Caco-2 (cell line): ENCODE results near the gene RUVBL1. TPM values are rescaled to one million over a fixed set of nuclear protein-coding genes. Genes with fewer than 3 reads are reported as not detected.

Experiments used
- BruUV-seq: library from RNA; stranded (reverse); fragments of 400-500 nt; replicated peaks from 2 replicates; lab custom pipeline; 2021; lab: Mats Ljungman, UMichigan
- CTCF ChIA-PET: fragments of 300-600 bp; sonication (Branson Sonifier 250); formaldehyde crosslinking; loops from one replicate; lab custom pipeline; 2022; ENCODE audit warnings: antibody characterized with exemption; lab: Charles Lee
- POLR2A ChIA-PET: fragments of 300-600 bp; sonication (Branson Sonifier 250); formaldehyde crosslinking; loops from one replicate; lab custom pipeline; 2022; ENCODE audit warnings: antibody characterized with exemption; lab: Charles Lee
- DNase-seq, 2 experiments: peaks; one replicate each; pipeline versions ENCODE4 v3.0.0 to v3.0.0-alpha.2; 2020 to 2022
- H3K27me3 ChIP-seq: replicated peaks from 2 replicates; pipeline ENCODE4 v1.6.0; 2011; ENCODE audit warnings: low read length; ENCODE audit not compliant: control insufficient read depth, insufficient read depth
- H3K36me3 ChIP-seq: 2 replicates; pipeline ENCODE4 v1.5.1; 2011; ENCODE audit warnings: low read length; ENCODE audit not compliant: control insufficient read depth, insufficient read depth
- H3K4me1 ChIP-seq: fragments of 250-450 bp; sonication (Bioruptor Pico); 2 replicates; pipeline ENCODE4 v1.5.1; 2020; ENCODE audit warnings: mild to moderate bottlenecking
- H3K4me3 ChIP-seq: 2 replicates; pipeline ENCODE4 v1.5.1; 2011; ENCODE audit warnings: low read depth, mild to moderate bottlenecking, control low read depth, low read length
- H3K9me3 ChIP-seq: fragments of 250-450 bp; sonication (Bioruptor Pico); 2 replicates; pipeline ENCODE4 v1.5.1; 2020; ENCODE audit warnings: mild to moderate bottlenecking, moderate library complexity
- H3K27ac Mint-ChIP-seq: one replicate; pipeline ENCODE4 v1.8.0; 2022; ENCODE audit warnings: mixed read lengths; ENCODE audit not compliant: unreplicated experiment
- H3K27me3 Mint-ChIP-seq: one replicate; pipeline ENCODE4 v1.8.0; 2022; ENCODE audit warnings: mixed read lengths; ENCODE audit not compliant: insufficient read depth, unreplicated experiment
- H3K36me3 Mint-ChIP-seq: one replicate; pipeline ENCODE4 v1.8.0; 2022; ENCODE audit warnings: mild to moderate bottlenecking, mixed read lengths; ENCODE audit not compliant: insufficient read depth, unreplicated experiment
- H3K4me1 Mint-ChIP-seq: one replicate; pipeline ENCODE4 v1.8.0; 2022; ENCODE audit warnings: low read depth, mixed read lengths; ENCODE audit not compliant: unreplicated experiment
- H3K4me3 Mint-ChIP-seq: one replicate; pipeline ENCODE4 v1.8.0; 2022; ENCODE audit warnings: mild to moderate bottlenecking, moderate library complexity, mixed read lengths; ENCODE audit not compliant: unreplicated experiment
- H3K9me3 Mint-ChIP-seq: one replicate; pipeline ENCODE4 v1.8.0; 2022; ENCODE audit warnings: mixed read lengths; ENCODE audit not compliant: unreplicated experiment
- intact Hi-C: fragments of 100-400 bp; cut with micrococcal nuclease; formaldehyde crosslinking; loops from one replicate; pipeline ENCODE4 v1.10.0; 2022; ENCODE audit not compliant: unreplicated experiment
- total RNA-seq: library from RNA; stranded (reverse); gene quantifications from 2 replicates; pipeline ENCODE4 v1.2.3, GENCODE V29; 2022
- TF ChIP-seq, protein P1 (sequence below), 2 experiments: fragments of 200-600 bp in 1 of 2; IDR thresholded peaks; 1 replicate in 1 of 2; 2 replicates in 1 of 2; pipeline versions ENCODE4 v1.5.1 to v1.8.0; 2011 to 2022; ENCODE audit warnings: antibody characterized with exemption in 1 of 2, control low read depth in 1 of 2, inconsistent platforms in 1 of 2, low read depth in 1 of 2, low read length in 1 of 2, mild to moderate bottlenecking in 1 of 2, moderate library complexity in 1 of 2; ENCODE audit not compliant: insufficient read depth in 1 of 2, severe bottlenecking in 1 of 2, unreplicated experiment in 1 of 2

The RUVBL1 gene
- total RNA-seq, 1 experiment from 2014 or later = 56.4 TPM

DNA sequence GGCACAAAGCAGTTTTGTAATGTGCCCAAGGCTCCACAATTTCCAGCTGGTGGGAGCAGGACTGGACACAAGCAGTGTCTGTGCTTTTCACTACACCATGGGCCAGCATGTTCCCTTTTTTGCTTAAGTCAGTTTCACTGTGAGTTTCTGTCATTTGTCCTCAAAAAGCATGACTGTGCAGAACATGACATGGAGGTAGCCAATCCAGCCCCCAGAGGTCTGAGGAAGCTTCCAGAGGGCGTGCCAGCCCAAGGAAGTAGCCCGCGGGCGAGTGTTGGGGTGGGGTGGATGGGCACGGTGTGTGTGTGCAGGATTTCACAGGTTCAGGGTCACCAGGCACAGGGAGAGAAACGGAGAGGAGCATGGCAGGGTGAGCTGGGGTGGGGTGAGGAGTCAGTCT lies 21.7 kb upstream of the RUVBL1 start:
- no peaks in the 10 kb centered on the region for H3K9me3 ChIP-seq
- TF ChIP-seq, protein P1, sequence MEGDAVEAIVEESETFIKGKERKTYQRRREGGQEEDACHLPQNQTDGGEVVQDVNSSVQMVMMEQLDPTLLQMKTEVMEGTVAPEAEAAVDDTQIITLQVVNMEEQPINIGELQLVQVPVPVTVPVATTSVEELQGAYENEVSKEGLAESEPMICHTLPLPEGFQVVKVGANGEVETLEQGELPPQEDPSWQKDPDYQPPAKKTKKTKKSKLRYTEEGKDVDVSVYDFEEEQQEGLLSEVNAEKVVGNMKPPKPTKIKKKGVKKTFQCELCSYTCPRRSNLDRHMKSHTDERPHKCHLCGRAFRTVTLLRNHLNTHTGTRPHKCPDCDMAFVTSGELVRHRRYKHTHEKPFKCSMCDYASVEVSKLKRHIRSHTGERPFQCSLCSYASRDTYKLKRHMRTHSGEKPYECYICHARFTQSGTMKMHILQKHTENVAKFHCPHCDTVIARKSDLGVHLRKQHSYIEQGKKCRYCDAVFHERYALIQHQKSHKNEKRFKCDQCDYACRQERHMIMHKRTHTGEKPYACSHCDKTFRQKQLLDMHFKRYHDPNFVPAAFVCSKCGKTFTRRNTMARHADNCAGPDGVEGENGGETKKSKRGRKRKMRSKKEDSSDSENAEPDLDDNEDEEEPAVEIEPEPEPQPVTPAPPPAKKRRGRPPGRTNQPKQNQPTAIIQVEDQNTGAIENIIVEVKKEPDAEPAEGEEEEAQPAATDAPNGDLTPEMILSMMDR (IDR thresholded peaks at IDR 0.05; ENCODE audit: insufficient read depth in 1 of 2, low read depth in 1 of 2, low read length in 1 of 2, severe bottlenecking in 1 of 2, unreplicated experiment in 1 of 2) = no peak
- H3K27me3 ChIP-seq = no peaks in the 10 kb centered on the region
- H3K4me1 ChIP-seq = no peaks in the 10 kb centered on the region
- intact Hi-C loops = no loop called here
- no peak overlapping the region for H3K27ac Mint-ChIP-seq
- H3K36me3 Mint-ChIP-seq = no peaks in the 10 kb centered on the region
- H3K4me3 Mint-ChIP-seq = no peak overlapping the region
- CTCF ChIA-PET = no interaction called here
- no peak for DNase-seq
- H3K4me1 Mint-ChIP-seq = no peaks in the 10 kb centered on the region
- BruUV-seq = no TSS peak
- no peaks in the 10 kb centered on the region for H3K36me3 ChIP-seq
- no peaks in the 10 kb centered on the region for H3K9me3 Mint-ChIP-seq
- POLR2A ChIA-PET = no interaction called here
- H3K4me3 ChIP-seq = no peak overlapping the region
- H3K27me3 Mint-ChIP-seq = no peaks in the 10 kb centered on the region

DNA sequence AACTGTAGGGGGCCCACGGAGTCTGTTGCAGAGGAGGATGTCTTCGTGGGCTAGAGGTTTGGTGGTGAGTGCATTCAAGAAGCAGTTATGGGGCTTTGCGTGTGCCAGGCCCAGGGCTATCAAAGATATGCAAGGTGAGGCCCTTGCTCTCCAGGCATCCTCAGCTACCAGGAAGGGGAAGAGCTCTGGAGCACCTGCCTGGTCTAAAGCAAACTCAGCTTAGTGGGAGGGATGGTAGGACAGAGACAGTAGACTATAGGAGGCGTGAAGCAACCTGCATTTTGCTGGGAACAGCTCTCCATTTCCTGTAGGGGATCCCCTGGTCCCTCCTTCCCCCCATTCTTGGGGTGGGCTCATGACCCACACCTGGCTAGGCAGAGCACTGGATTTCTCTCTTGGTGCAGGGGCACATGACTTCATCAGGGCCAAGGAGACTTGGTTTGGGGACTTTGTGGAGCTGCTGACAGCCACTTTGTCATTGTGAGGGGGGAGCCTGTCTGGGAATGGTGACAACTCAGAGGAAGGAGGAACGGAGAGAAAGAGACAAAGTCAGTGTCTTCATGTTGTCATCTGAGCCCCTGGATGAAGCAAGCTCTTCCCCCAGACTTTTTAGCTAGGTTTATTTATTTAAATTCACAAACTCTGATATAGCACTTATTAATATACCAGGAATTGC lies 21.0 kb upstream of the RUVBL1 start:
- Mint-ChIP-seq H3K36me3 (no peaks in the 10 kb centered on the region), H3K4me3 (no peak overlapping the region), H3K27me3 (no peaks in the 10 kb centered on the region), H3K9me3 (no peaks in the 10 kb centered on the region), H3K4me1 (no peaks in the 10 kb centered on the region), H3K27ac (no peak overlapping the region)
- Histone ChIP-seq H3K36me3 (no peaks in the 10 kb centered on the region), H3K27me3 (no peaks in the 10 kb centered on the region), H3K4me1 (no peaks in the 10 kb centered on the region), H3K4me3 (no peak overlapping the region), H3K9me3 (no peaks in the 10 kb centered on the region)
- POLR2A ChIA-PET = no interaction called here
- TF ChIP-seq, protein P1 (IDR thresholded peaks at IDR 0.05; ENCODE audit: insufficient read depth in 1 of 2, low read depth in 1 of 2, low read length in 1 of 2, severe bottlenecking in 1 of 2, unreplicated experiment in 1 of 2) = no peak
- CTCF ChIA-PET = interaction anchor here (0.6 kb wide), 1 partner anchor 34 kb away, joined by 3 read pairs; no protein-coding TSS in a partner anchor
- no TSS peak for BruUV-seq
- no peak for DNase-seq
- intact Hi-C loops = no loop called here

DNA sequence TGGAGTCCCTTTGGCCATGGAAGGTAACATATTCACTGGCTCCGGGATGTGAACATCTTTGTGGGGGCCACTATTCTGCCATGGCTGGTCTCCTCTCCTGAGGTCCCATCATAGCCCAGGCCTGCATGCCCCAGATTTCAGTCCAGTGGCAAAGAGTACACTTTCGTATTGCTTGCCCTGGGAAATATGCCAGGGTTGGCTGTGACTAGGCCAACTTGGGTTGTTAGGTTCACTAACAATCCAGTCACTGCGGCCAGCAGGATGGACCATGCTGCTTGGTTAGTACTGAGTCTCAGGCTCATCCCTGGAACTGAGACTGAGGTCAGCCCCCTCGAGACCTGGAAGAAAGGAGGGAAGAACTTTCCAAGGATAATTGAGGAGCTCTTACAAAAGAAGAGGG lies 19.9 kb upstream of the RUVBL1 start:
- no peak for DNase-seq
- no peak overlapping the region for H3K27ac Mint-ChIP-seq
- H3K4me3 Mint-ChIP-seq = no peak overlapping the region
- TF ChIP-seq, protein P1 (IDR thresholded peaks at IDR 0.05; ENCODE audit: insufficient read depth in 1 of 2, low read depth in 1 of 2, low read length in 1 of 2, severe bottlenecking in 1 of 2, unreplicated experiment in 1 of 2) = no peak
- Histone ChIP-seq H3K27me3 (no peaks in the 10 kb centered on the region), H3K4me1 (no peaks in the 10 kb centered on the region), H3K36me3 (no peaks in the 10 kb centered on the region), H3K4me3 (no peak overlapping the region), H3K9me3 (no peaks in the 10 kb centered on the region)
- POLR2A ChIA-PET = no interaction called here
- CTCF ChIA-PET = no interaction called here
- no peaks in the 10 kb centered on the region for H3K4me1 Mint-ChIP-seq
- H3K9me3 Mint-ChIP-seq = no peaks in the 10 kb centered on the region
- intact Hi-C loops = no loop called here
- no peaks in the 10 kb centered on the region for H3K27me3 Mint-ChIP-seq
- no TSS peak for BruUV-seq
- no peaks in the 10 kb centered on the region for H3K36me3 Mint-ChIP-seq
